Pancreas (tissue), 10 donors: Measurements from ENCODE around the gene APOOL. TPM values are rescaled to one million over a fixed set of nuclear protein-coding genes. Genes with fewer than 3 reads are reported as not detected.

Source experiments
- ATAC-seq, 4 donors: fragments of 200-7000 bp; cut with Tn5 transposase; one replicate each; pipeline versions ENCODE4 v1.8.0 to v1.9.1; 2020; ENCODE audit warnings: mild to moderate bottlenecking in 4 of 4, moderate library complexity in 4 of 4
- DNase-seq, 6 donors: peaks; one replicate each; pipeline ENCODE4 v3.0.0-alpha.2; 2020
- FAIRE-seq: peaks from 2 replicates; lab custom pipeline; 2012; peaks lifted over from hg19 to GRCh38; lab: Jason Lieb, UNC
- H3K27ac ChIP-seq, 4 donors: fragments of 200-600 bp; sonication (generic); 1 replicate in 3 of 4; 2 replicates in 1 of 4; pipeline versions ENCODE4 v1.5.0 to v1.8.0; 2020
- H3K27me3 ChIP-seq, 4 donors: fragments of 200-600 bp; one replicate each; pipeline ENCODE4 v1.8.0; 2021
- H3K36me3 ChIP-seq, 3 donors: fragments of 200-600 bp; sonication (generic) in 1 of 3; one replicate each; pipeline versions ENCODE4 v1.5.0 to v1.8.0; 2020 to 2021
- H3K4me1 ChIP-seq, 3 donors: fragments of 200-600 bp; one replicate each; pipeline ENCODE4 v1.8.0; 2021
- H3K4me3 ChIP-seq, 4 donors: fragments of 200-600 bp; sonication (generic) in 2 of 4; one replicate each; pipeline versions ENCODE4 v1.5.0 to v1.8.0; 2020 to 2021
- H3K9me3 ChIP-seq, 4 donors: fragments of 200-600 bp; one replicate each; pipeline ENCODE4 v1.8.0; 2021
- CTCF ChIP-seq, 4 donors: fragments of 200-600 bp; sonication (generic) in 3 of 4; IDR thresholded peaks; one replicate each; pipeline versions ENCODE4 v1.5.0 to v1.8.0; 2021; ENCODE audit warnings: antibody characterized with exemption in 4 of 4
- WGBS, 2 donors: extraction: QIAGEN DNeasy Blood & Tissue Kit; methylation state at CpG; one replicate each; pipeline ENCODE4 v1.1.7; 2013; 5-methylcytosine and 5-hydroxymethylcytosine counted together
- intact Hi-C, 3 donors: fragments of 100-400 bp; cut with DNase I; formaldehyde crosslinking; loops; one replicate each; pipeline versions ENCODE4 v1.11.1 to v1.14.2; 2022
- polyA plus RNA-seq, 2 donors: library from polyadenylated mRNA; stranded (reverse); fragments of 200-250 nt; gene quantifications; one replicate each; pipeline ENCODE4 v1.2.3, GENCODE V29; 2013
- total RNA-seq, 6 donors: library from RNA; stranded (reverse); fragmentation: NEBNext Ultra II Directional in 4 of 6; extraction: Animal tissue kit (Norgen Biotek cat#: 25700) in 4 of 6; gene quantifications; one replicate each; pipeline versions ENCODE4 v1.2.1 to v1.2.4, GENCODE V29; 2021 to 2023
- donor health status: healthy with polysubstance abuse.
- donor health status: DM: no; HTN: no; CAD: no; lungs with moderate emphysema.
- donor health status: DM: no; HTN: no; CAD: no.
- donor health status: control.
- donor health status: control.
- donor health status: Bipolar disorder and iron deficiency.
- donor health status: DM: yes; HTN: yes; CAD: no.
- donor health status: DM: no; HTN: no; CAD: no.
- donor health status: DM: no; HTN: no; CAD: no.
- donor health status: DM: yes; HTN: yes; CAD: no.

Gene APOOL
- total and polyA plus RNA-seq, 8 donors = 2.7 to 13.7 (median 9.9) TPM

- no peak for TF ChIP-seq CTCF (IDR thresholded peaks at IDR 0.05)
- no peak for DNase-seq
- no peak for ATAC-seq
- intact Hi-C loops = no loop called here
- no peaks in the 10 kb centered on the region for H3K9me3 ChIP-seq
- H3K36me3 ChIP-seq = no peaks in the 10 kb centered on the region
- FAIRE-seq = no peak
- H3K27me3 ChIP-seq = peaks cover 0 to 4% (median 0%) of the 10 kb centered on the region in 4 donors
- no peaks in the 10 kb centered on the region for H3K4me1 ChIP-seq
- H3K4me3 ChIP-seq = no peak overlapping the region
- H3K27ac ChIP-seq = no peak overlapping the region
Measured at GRCh38 chrX:85136409-85136808, 132.7 kb downstream of the APOOL start.

GRCh38 chrX:85139422-85139821 lies 135.7 kb downstream of the APOOL start:
- Histone ChIP-seq H3K4me1 (no peaks in the 10 kb centered on the region), H3K4me3 (no peak overlapping the region), H3K9me3 (no peaks in the 10 kb centered on the region), H3K27me3 (peaks cover 0 to 4% (median 2%) of the 10 kb centered on the region in 4 donors), H3K27ac (no peak overlapping the region), H3K36me3 (no peaks in the 10 kb centered on the region)
- no peak for ATAC-seq
- no peak for FAIRE-seq
- TF ChIP-seq CTCF (IDR thresholded peaks at IDR 0.05) = no peak
- intact Hi-C loops = no loop called here
- DNase-seq = no peak
- WGBS, 2 donors = 80 to 85% methylated on average over 1 of the region's 1 CpG

GRCh38 chrX:85140964-85141363 lies 137.3 kb downstream of the APOOL start:
- Histone ChIP-seq H3K4me1 (no peaks in the 10 kb centered on the region), H3K27me3 (peaks cover 0 to 4% (median 2%) of the 10 kb centered on the region in 4 donors), H3K27ac (no peak overlapping the region), H3K36me3 (no peaks in the 10 kb centered on the region), H3K9me3 (no peaks in the 10 kb centered on the region), H3K4me3 (no peak overlapping the region)
- 65 to 90% methylated on average over 1 of the region's 1 CpG for WGBS, 2 donors
- intact Hi-C loops = no loop called here
- DNase-seq = no peak
- no peak for TF ChIP-seq CTCF (IDR thresholded peaks at IDR 0.05)
- FAIRE-seq = no peak
- ATAC-seq = no peak

Other genes with a start within 250 kb of the APOOL start
- gene SATL1, start 239.9 kb downstream of the APOOL start, total RNA-seq = not detected
- under 1 TPM in 1 of 2 donors, not detected in 1; 0.05 TPM for gene SATL1, start 239.9 kb downstream of the APOOL start, polyA plus RNA-seq
- 1 to 10 TPM; 1.7 to 3.0 (median 2.0) TPM for gene ZNF711, start 240.1 kb downstream of the APOOL start, total RNA-seq
- 1 to 10 TPM; 2.7 to 4.7 TPM for gene ZNF711, start 240.1 kb downstream of the APOOL start, polyA plus RNA-seq